HG03025 (cell line): Measurements from ENCODE around the gene ESPNL.

ENCODE experiments used
- ATAC-seq: cut with Tn5 transposase; IDR thresholded peaks from one replicate; pipeline ENCODE4 v1.9.1; 2021; ENCODE audit warnings: mild to moderate bottlenecking, moderate library complexity; ENCODE audit not compliant: unreplicated experiment, low FRiP score

ESPNL gene

GRCh38 chr2:238155051-238155760, 55.1 kb downstream of the ESPNL start:
- no peak for ATAC-seq

GRCh38 chr2:238155761-238156694, 55.9 kb downstream of the ESPNL start:
- ATAC-seq = no peak

- ATAC-seq = no peak
Observed at GRCh38 chr2:238157506-238158017, 57.4 kb downstream of the ESPNL start.

- ATAC-seq = no peak
Observed at GRCh38 chr2:238158018-238158508, 57.9 kb downstream of the ESPNL start.

- ATAC-seq = no peak
Observed at GRCh38 chr2:238158509-238159070, 58.5 kb downstream of the ESPNL start, which contains the start of gene ERFE. ERFE (plus strand) TSS chr2:238158970; CDS start chr2:238159008, 38 bp downstream.

- ATAC-seq = no peak
Observed at GRCh38 chr2:238159071-238159539, 59.0 kb downstream of the ESPNL start.

GRCh38 chr2:238159661-238160205, 59.6 kb downstream of the ESPNL start:
- ATAC-seq = no peak

- ATAC-seq = no peak
Observed at GRCh38 chr2:238160206-238161129, 60.3 kb downstream of the ESPNL start.

GRCh38 chr2:238161291-238162051, 61.3 kb downstream of the ESPNL start:
- ATAC-seq = no peak

- no peak for ATAC-seq
Observed at GRCh38 chr2:238162251-238162845, 62.2 kb downstream of the ESPNL start.

GRCh38 chr2:238162846-238163441, 62.8 kb downstream of the ESPNL start:
- no peak for ATAC-seq

- no peak for ATAC-seq
Observed at GRCh38 chr2:238163481-238164198, 63.5 kb downstream of the ESPNL start.

- no peak for ATAC-seq
Observed at GRCh38 chr2:238164906-238165287, 64.8 kb downstream of the ESPNL start.

- no peak for ATAC-seq
Observed at GRCh38 chr2:238165288-238165921, 65.3 kb downstream of the ESPNL start.

- no peak for ATAC-seq
Observed at GRCh38 chr2:238166391-238167343, 66.5 kb downstream of the ESPNL start.

GRCh38 chr2:238167344-238167715, 67.2 kb downstream of the ESPNL start:
- ATAC-seq = no peak
